ENCODE data around the gene TNS2. TPM values are rescaled to one million over a fixed set of nuclear protein-coding genes. Genes with fewer than 3 reads are reported as not detected.

TNS2 gene
- total RNA-seq, 4 donors from 2014 or later, result 108 to 323 (median 182) TPM

DNA sequence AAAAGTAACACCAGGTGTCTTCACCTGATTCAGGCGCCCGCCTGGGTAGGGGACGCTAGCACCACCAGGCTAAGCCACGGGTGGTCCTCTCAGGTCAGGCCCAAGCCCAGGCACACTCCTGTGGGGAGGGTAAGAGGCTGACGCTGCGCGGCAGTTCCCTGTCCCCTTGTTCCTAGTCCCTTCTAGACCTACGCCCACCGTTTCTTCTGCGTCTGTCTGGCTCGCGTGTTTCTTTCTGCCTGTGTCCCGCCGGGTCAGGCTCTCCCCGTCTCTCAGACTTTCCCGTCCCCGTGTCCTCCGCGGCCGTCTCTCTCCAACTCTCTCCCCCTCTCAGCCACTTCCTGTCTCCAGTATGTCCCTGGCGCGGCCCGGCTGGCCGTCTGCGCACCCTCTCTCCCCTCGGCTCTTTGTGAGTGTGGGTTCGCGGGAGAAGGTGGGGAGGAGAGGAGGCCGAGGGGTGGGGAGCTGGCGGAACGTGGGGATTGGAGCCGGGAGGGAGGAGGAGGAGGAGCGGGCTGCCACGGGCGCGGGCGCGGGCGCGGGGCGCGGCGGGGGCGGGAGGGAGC lies 3.1 kb upstream of the TNS2 start:
- H3K27ac ChIP-seq, result peak overlapping the region; percentile 98 to 100 (median 99)
- H3K4me3 ChIP-seq, result peak overlapping the region; percentile 85 to 86
- no peaks in the 10 kb centered on the region for H3K27me3 ChIP-seq
- peak; percentile 60 for ATAC-seq
- peaks cover 0 to 19% of the 10 kb centered on the region in 2 donors for H3K36me3 ChIP-seq
- TF ChIP-seq EP300 (IDR thresholded peaks at IDR 0.05) (no peak), POLR2A (IDR thresholded peaks at IDR 0.05) (peak; percentile 99), POLR2AphosphoS5 (IDR thresholded peaks at IDR 0.05) (peak; percentile 100)
- TF ChIP-seq, protein P1, sequence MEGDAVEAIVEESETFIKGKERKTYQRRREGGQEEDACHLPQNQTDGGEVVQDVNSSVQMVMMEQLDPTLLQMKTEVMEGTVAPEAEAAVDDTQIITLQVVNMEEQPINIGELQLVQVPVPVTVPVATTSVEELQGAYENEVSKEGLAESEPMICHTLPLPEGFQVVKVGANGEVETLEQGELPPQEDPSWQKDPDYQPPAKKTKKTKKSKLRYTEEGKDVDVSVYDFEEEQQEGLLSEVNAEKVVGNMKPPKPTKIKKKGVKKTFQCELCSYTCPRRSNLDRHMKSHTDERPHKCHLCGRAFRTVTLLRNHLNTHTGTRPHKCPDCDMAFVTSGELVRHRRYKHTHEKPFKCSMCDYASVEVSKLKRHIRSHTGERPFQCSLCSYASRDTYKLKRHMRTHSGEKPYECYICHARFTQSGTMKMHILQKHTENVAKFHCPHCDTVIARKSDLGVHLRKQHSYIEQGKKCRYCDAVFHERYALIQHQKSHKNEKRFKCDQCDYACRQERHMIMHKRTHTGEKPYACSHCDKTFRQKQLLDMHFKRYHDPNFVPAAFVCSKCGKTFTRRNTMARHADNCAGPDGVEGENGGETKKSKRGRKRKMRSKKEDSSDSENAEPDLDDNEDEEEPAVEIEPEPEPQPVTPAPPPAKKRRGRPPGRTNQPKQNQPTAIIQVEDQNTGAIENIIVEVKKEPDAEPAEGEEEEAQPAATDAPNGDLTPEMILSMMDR (IDR thresholded peaks at IDR 0.05), result no peak
- whole genome bisulfite sequencing, 2 donors (ENCODE audit: low coverage in 1 of 2), result 0% methylated on average over 15 of the region's 44 CpGs; no CpG with 5 or more reads in 1 of the 2 donors
- H3K4me1 ChIP-seq, result peaks cover 0 to 84% (median 52%) of the 10 kb centered on the region in 3 donors
- no peaks in the 10 kb centered on the region for H3K9me3 ChIP-seq

DNA sequence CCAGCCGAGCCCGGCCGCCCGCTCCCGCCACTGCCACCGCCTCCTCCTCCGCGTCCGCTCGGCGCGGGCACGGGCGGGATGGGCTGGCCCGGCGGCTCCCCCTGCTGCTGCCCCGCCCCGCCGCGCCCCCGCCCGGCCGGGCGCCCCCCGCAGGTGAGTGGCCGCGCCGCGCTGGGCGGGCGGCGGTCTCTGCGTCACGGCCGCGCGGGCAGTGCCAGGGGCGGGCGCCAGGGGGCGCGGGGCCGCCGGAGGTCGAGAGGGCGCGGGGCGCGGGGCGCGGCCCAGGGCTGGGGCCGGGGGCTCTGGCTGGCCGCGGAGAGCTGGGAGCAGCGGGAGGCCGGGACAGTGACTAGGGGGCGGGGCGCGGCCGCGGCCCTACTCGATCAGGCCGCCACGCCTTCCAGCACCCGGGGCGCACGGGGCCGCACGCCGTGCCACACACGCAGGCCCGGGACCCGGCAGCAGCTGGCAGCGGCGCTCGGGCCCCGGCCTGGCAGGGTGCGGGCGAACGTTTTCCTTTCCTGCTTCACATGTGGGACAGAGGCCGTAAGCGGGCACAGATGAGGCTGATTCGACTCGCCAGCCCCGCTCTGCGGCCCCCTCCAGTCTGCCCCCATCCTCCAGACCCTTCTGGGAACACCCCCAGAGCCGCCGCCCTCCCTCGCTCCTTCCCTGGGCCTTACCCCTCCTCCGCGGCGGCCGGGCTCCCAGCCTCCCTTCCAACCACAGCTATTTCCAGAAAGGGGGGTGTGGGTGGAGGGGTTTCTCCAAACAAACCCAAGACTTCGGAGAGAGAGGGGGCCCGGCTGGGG lies 2.4 kb upstream of the TNS2 start:
- H3K27ac ChIP-seq, result peak overlapping the region; percentile 97 to 100 (median 99)
- peaks cover 0 to 87% (median 59%) of the 10 kb centered on the region in 3 donors for H3K4me1 ChIP-seq
- whole genome bisulfite sequencing, 2 donors (ENCODE audit: low coverage in 1 of 2), result 0% methylated on average over 2 of the region's 94 CpGs; no CpG with 5 or more reads in 1 of the 2 donors
- TF ChIP-seq EP300 (IDR thresholded peaks at IDR 0.05), result no peak
- TF ChIP-seq POLR2AphosphoS5 (IDR thresholded peaks at IDR 0.05), result peak; percentile 59
- TF ChIP-seq, protein P1 (IDR thresholded peaks at IDR 0.05), result peak in 2 of 4 experiments; percentile 30 to 32
- TF ChIP-seq POLR2A (IDR thresholded peaks at IDR 0.05), result peak; percentile 71 to 81
- no peaks in the 10 kb centered on the region for H3K27me3 ChIP-seq
- peak; percentile 57 for ATAC-seq
- peak overlapping the region; percentile 57 to 85 for H3K4me3 ChIP-seq
- H3K9me3 ChIP-seq, result no peaks in the 10 kb centered on the region
- H3K36me3 ChIP-seq, result peaks cover 0 to 24% of the 10 kb centered on the region in 2 donors

DNA sequence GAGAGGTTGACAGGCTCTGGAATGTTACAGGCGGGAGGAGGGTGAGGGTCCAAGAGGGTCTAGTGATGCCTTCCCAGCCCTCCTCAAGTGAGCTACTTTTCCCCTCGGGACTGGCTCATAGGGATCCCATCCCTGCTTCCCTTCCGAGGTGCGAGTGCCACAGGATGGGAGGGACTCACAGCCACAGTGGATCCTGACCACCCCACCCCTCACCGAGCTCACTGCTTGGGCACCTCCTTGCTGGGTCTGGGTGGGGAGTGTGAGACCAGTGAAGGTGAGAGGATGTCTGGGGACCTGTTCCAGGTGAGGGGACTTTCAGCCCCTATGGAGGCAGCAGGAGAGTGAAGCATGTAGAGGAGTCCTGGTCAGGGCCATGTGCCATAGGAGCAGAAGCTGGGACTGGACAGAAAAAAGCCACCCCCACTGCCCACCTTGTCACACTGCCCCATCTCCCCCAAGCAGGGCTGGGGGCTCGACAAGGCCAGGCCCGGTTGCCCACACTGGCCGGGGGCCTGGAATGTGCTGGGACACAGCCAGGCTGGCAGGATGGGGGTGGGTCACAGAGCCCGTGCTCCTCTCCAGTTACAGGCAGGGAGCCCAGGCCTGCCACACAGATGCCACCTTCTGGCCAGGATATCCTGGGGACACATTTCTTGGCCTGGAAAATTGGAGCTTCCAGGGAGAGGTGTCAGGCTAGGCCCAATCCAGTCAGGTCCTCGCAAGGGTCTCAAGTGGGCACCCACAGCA lies 1.7 kb upstream of the TNS2 start:
- peaks cover 0 to 87% (median 64%) of the 10 kb centered on the region in 3 donors for H3K4me1 ChIP-seq
- peak overlapping the region; percentile 57 to 85 for H3K4me3 ChIP-seq
- H3K9me3 ChIP-seq, result no peaks in the 10 kb centered on the region
- H3K36me3 ChIP-seq, result peaks cover 0 to 18% of the 10 kb centered on the region in 2 donors
- H3K27me3 ChIP-seq, result no peaks in the 10 kb centered on the region
- WGBS, 2 donors (ENCODE audit: low coverage in 1 of 2), result 14 to 38% methylated on average over 1 to 2 of the region's 10 CpGs
- TF ChIP-seq POLR2AphosphoS5 (IDR thresholded peaks at IDR 0.05) (peak; percentile 57), EP300 (IDR thresholded peaks at IDR 0.05) (no peak)
- TF ChIP-seq, protein P1 (IDR thresholded peaks at IDR 0.05), result peak in 3 of 4 experiments; percentile 8 to 39 (median 9)
- peak overlapping the region; percentile 97 to 100 (median 99) for H3K27ac ChIP-seq
- no peak for ATAC-seq

DNA sequence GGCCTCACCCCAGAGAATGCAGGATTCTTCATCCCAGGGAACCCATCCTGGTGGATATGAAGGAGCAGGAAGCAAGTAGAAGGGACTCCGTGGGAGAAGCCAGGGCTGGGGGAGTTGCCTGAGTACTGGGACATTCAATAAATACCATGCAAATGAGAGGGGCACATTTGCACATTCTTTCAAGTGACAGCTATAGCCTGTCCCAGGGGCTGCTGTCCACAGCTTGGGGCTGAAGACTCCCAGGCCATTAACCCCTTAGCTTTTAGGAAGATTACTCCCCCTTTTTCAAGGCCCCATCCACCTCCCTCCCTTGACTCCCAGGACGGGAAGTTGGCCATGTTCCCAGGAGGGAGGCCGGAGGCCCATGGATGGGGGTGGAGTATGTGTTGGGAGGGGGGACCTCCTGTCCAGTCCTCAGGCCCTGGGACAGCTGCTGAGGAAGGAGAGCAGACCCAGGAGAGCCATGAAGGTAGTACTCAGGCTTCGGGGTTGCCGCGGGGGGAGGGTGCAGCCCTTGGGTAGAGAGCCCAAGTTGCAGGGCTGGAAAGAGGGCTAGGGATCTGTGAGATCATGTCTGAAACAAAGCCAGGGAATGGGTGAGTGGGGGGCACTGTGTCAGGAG lies 974 bp upstream of the TNS2 start:
- peak overlapping the region; percentile 97 to 100 (median 99) for H3K27ac ChIP-seq
- H3K27me3 ChIP-seq, result no peaks in the 10 kb centered on the region
- WGBS, 2 donors (ENCODE audit: low coverage in 1 of 2), result 10 to 14% methylated on average over 1 of the region's 6 CpGs
- no peaks in the 10 kb centered on the region for H3K9me3 ChIP-seq
- ATAC-seq, result no peak
- TF ChIP-seq POLR2AphosphoS5 (IDR thresholded peaks at IDR 0.05), result peak; percentile 36
- TF ChIP-seq POLR2A (IDR thresholded peaks at IDR 0.05), result peak in 1 of 2 donors; percentile 3
- TF ChIP-seq, protein P1 (IDR thresholded peaks at IDR 0.05), result no peak
- peak overlapping the region; percentile 57 to 85 for H3K4me3 ChIP-seq
- peaks cover 0 to 87% (median 70%) of the 10 kb centered on the region in 3 donors for H3K4me1 ChIP-seq
- H3K36me3 ChIP-seq, result peaks cover 0 to 17% of the 10 kb centered on the region in 2 donors
